K562 (cell line): ENCODE data around the gene COA4. TPM values are rescaled to one million over a fixed set of nuclear protein-coding genes. Genes with fewer than 3 reads are reported as not detected.

Experiments
- CXXC5 ChIP-seq: fragments of 250-450 bp; sonication (Bioruptor Pico); IDR thresholded peaks from 2 replicates; pipeline ENCODE4 v1.8.0; 2022; ENCODE audit warnings: inconsistent platforms, mild to moderate bottlenecking, moderate library complexity
- DIDO1 ChIP-seq: fragments of 450-650 bp; IDR thresholded peaks from 2 replicates; pipeline ENCODE4 v1.6.1; 2016; ENCODE audit warnings: low read depth, missing biosample characterization, missing genetic modification characterization
- ETV5 ChIP-seq: sonication (generic); formaldehyde crosslinking; IDR thresholded peaks from 2 replicates; pipeline ENCODE4 v1.4.0; 2020; ENCODE audit warnings: low read depth, mild to moderate bottlenecking, missing genetic modification reagents
- KLF13 ChIP-seq: fragments of 450-650 bp; IDR thresholded peaks from 2 replicates; pipeline ENCODE4 v1.6.1; 2016; ENCODE audit warnings: missing genetic modification characterization, low read depth, mild to moderate bottlenecking, missing compliant biosample characterization, moderate library complexity, borderline replicate concordance
- MAX ChIP-seq: sonication (generic); formaldehyde crosslinking; IDR thresholded peaks from 2 replicates; pipeline ENCODE4 v1.9.0; 2022; ENCODE audit warnings: mild to moderate bottlenecking, missing genetic modification reagents
- MYC ChIP-seq, 2 experiments: fragments of 250-450 bp in 1 of 2; sonication (Bioruptor Pico) in 1 of 2; IDR thresholded peaks; 2 replicates each; pipeline versions ENCODE4 v1.5.1 to v1.6.1; 2012 to 2021; ENCODE audit warnings: low read depth in 2 of 2, borderline replicate concordance in 1 of 2, improper control_type of control experiment in 1 of 2, low read length in 1 of 2, mild to moderate bottlenecking in 1 of 2, moderate library complexity in 1 of 2
- PATZ1 ChIP-seq: fragments of 250-450 bp; sonication (Bioruptor Pico); IDR thresholded peaks from 2 replicates; pipeline ENCODE4 v1.5.0; 2020; ENCODE audit warnings: mild to moderate bottlenecking, borderline replicate concordance
- SMAD2 ChIP-seq: fragments of 150-350 bp; IDR thresholded peaks from 2 replicates; pipeline ENCODE4 v1.6.1; 2014; ENCODE audit warnings: low read depth, mild to moderate bottlenecking, low read length
- WHSC1 ChIP-seq: IDR thresholded peaks from one replicate; pipeline ENCODE4 v1.6.1; 2012; ENCODE audit warnings: low read length, control low read depth, inconsistent platforms
- ZNF589 ChIP-seq: fragments of 200-800 bp; sonication (Bioruptor generic); IDR thresholded peaks from 2 replicates; pipeline ENCODE4 v1.6.1; 2016; ENCODE audit warnings: low read depth, missing genetic modification characterization, missing compliant biosample characterization
- ZNF655 ChIP-seq: fragments of 250-450 bp; sonication (Bioruptor Pico); IDR thresholded peaks from 2 replicates; pipeline ENCODE4 v1.5.0; 2021
- polyA plus RNA-seq, 8 experiments: library from polyadenylated mRNA; depleted of rRNA in 4 of 8; stranded (reverse) in 5 of 8; unstranded in 3 of 8; fragments of >200 nt; fragmentation: Nextera tagmentation in 2 of 8; fragmentation: Illumina TruSeq in 1 of 8; extraction: Ambion mirVana in 2 of 8; extraction: Trizol in 1 of 8; gene quantifications; 2 replicates each; pipeline versions ENCODE4 v1.2.1 to v1.2.3, GENCODE V29; 2011 to 2014; ENCODE audit warnings: inconsistent platforms in 1 of 8, missing spikeins in 1 of 8
- total RNA-seq, 7 experiments: library from RNA; depleted of rRNA in 6 of 7; stranded (reverse); fragments of >200 nt in 6 of 7; fragmentation: Illumina TruSeq in 2 of 7; extraction: Trizol in 2 of 7; gene quantifications; 2 replicates each; pipeline versions ENCODE4 v1.2.1 to v1.2.3, GENCODE V29; 2011 to 2021; ENCODE audit warnings: low replicate concordance in 1 of 7
- TF ChIP-seq, protein P1 (sequence below), 3 experiments: fragments of 200-800 bp in 1 of 3; fragments of 250-450 bp in 1 of 3; fragments of 450-650 bp in 1 of 3; sonication (Bioruptor Pico) in 1 of 3; sonication (Bioruptor generic) in 1 of 3; formaldehyde crosslinking in 1 of 3; IDR thresholded peaks; 2 replicates each; pipeline versions ENCODE4 v1.6.1 to v1.8.0; 2016 to 2022; ENCODE audit warnings: mild to moderate bottlenecking in 2 of 3, missing genetic modification characterization in 2 of 3, missing compliant biosample characterization in 1 of 3, moderate library complexity in 1 of 3
- TF ChIP-seq, protein P2 (sequence below): sonication (generic); formaldehyde crosslinking; IDR thresholded peaks from 2 replicates; pipeline ENCODE4 v1.9.0; 2022; ENCODE audit warnings: mild to moderate bottlenecking, missing genetic modification reagents

COA4 gene
- total and polyA plus RNA-seq, 9 of the 15 experiments (the other 6 are each of a cell fraction or from before 2014, with no cell fraction given): 108 to 255 (median 152) TPM

DNA sequence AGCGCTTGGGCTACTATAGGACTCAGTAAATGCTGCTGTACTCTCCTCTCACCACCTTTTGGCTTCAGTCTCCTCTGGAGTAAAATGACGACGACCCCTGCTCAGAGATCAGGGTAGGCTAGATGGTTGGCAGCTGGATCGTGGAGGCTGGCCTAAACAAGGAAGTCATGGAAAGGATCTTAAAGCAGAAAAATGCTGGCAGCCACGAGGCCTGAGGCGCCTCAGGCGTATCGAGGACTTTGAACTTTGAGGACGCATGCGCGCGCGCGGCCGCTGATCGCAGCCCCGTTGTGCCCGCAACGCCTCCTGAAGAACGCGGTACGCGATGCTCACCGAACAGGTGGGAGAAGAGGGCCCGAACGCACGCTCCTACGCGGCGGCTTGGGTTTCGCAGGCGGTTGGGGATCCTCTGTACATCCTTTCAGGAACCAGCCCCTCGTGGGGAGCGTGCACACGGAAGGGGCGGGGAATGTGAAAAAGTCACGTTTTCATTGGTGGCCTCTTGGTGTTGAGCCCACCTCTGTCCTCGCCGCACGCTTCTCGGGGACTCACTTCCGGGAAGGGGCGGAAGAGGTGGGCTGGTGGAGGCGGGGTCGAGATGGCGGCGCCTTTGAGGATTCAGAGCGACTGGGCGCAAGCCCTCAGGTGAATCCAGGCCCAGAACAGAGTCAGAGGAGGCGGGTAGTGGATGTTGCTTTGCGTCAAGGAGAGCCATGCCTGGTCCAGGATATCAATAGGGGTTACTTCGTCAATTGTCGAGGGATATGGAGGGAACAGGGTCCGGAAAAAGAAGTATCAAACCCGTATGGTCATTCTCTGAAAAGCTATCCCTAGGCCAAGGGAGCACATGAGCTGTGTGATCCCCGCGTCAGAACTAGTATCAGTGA, at the start of gene COA4, which contains the start of gene PAAF1 (continued):
- no peak for TF ChIP-seq ZNF655 (CRISPR knock-in tag)
- TF ChIP-seq, protein P1, sequence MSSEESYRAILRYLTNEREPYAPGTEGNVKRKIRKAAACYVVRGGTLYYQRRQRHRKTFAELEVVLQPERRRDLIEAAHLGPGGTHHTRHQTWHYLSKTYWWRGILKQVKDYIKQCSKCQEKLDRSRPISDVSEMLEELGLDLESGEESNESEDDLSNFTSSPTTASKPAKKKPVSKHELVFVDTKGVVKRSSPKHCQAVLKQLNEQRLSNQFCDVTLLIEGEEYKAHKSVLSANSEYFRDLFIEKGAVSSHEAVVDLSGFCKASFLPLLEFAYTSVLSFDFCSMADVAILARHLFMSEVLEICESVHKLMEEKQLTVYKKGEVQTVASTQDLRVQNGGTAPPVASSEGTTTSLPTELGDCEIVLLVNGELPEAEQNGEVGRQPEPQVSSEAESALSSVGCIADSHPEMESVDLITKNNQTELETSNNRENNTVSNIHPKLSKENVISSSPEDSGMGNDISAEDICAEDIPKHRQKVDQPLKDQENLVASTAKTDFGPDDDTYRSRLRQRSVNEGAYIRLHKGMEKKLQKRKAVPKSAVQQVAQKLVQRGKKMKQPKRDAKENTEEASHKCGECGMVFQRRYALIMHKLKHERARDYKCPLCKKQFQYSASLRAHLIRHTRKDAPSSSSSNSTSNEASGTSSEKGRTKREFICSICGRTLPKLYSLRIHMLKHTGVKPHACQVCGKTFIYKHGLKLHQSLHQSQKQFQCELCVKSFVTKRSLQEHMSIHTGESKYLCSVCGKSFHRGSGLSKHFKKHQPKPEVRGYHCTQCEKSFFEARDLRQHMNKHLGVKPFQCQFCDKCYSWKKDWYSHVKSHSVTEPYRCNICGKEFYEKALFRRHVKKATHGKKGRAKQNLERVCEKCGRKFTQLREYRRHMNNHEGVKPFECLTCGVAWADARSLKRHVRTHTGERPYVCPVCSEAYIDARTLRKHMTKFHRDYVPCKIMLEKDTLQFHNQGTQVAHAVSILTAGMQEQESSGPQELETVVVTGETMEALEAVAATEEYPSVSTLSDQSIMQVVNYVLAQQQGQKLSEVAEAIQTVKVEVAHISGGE (CRISPR knock-in tag; IDR thresholded peaks at IDR 0.05): peak in 2 of 3 experiments; percentile 48 to 83; a peak in 3 of 6 replicates
- TF ChIP-seq, protein P2, sequence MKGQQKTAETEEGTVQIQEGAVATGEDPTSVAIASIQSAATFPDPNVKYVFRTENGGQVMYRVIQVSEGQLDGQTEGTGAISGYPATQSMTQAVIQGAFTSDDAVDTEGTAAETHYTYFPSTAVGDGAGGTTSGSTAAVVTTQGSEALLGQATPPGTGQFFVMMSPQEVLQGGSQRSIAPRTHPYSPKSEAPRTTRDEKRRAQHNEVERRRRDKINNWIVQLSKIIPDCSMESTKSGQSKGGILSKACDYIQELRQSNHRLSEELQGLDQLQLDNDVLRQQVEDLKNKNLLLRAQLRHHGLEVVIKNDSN (CRISPR knock-in tag): peak; percentile 63
- peak; percentile 99 for TF ChIP-seq MAX (CRISPR knock-in tag)
- no peak for TF ChIP-seq ZNF589 (CRISPR knock-in tag)
- peak; percentile 54; the same call in 1 of the 2 replicates for TF ChIP-seq DIDO1 (tag)
- no peak for TF ChIP-seq PATZ1 (CRISPR knock-in tag)
- TF ChIP-seq CXXC5: peak; percentile 89
- peak; percentile 95 for TF ChIP-seq MYC (IDR thresholded peaks at IDR 0.05; ENCODE audit: low read depth, low read length)
- peak; percentile 88; the same call in 1 of the 2 replicates for TF ChIP-seq MYC (CRISPR knock-in tag; IDR thresholded peaks at IDR 0.05; ENCODE audit: borderline replicate concordance, low read depth)
- TF ChIP-seq KLF13: peak; percentile 24; the same call in 1 of the 2 replicates
- TF ChIP-seq SMAD2: no peak
- no peak for TF ChIP-seq WHSC1
- TF ChIP-seq ETV5 (CRISPR knock-in tag): 0 out of 2 replicates have a peak, but pooled peaks have one; percentile 64
